Upper lobe of right lung (tissue), 1 donor: ENCODE measurements around the gene ACOT6. TPM values are rescaled to one million over a fixed set of nuclear protein-coding genes. Genes with fewer than 3 reads are reported as not detected.
A peak's percentile ranks its signal among the peaks of the same experiment; 100 is the strongest.

Source experiments
- ATAC-seq: fragments of 200-7000 bp; cut with Tn5 transposase; one replicate; pipeline ENCODE4 v1.9.1; 2020; ENCODE audit warnings: mild to moderate bottlenecking, moderate library complexity
- DNase-seq: peaks from one replicate; pipeline ENCODE4 v3.0.0-alpha.2; 2020
- H3K27ac ChIP-seq: fragments of 200-600 bp; one replicate; pipeline ENCODE4 v1.8.0; 2022
- H3K27me3 ChIP-seq: fragments of 200-600 bp; one replicate; pipeline ENCODE4 v1.8.0; 2022; ENCODE audit warnings: mild to moderate bottlenecking
- H3K36me3 ChIP-seq: fragments of 200-600 bp; one replicate; pipeline ENCODE4 v1.8.0; 2022
- H3K4me1 ChIP-seq: fragments of 200-600 bp; one replicate; pipeline ENCODE4 v1.8.0; 2022
- H3K4me3 ChIP-seq: fragments of 200-600 bp; one replicate; pipeline ENCODE4 v1.8.0; 2022; ENCODE audit warnings: mild to moderate bottlenecking
- H3K9me3 ChIP-seq: fragments of 200-600 bp; one replicate; pipeline ENCODE4 v1.8.0; 2022
- intact Hi-C: fragments of 100-400 bp; cut with DNase I; formaldehyde crosslinking; loops from one replicate; pipeline ENCODE4 v1.11.0; 2022
- total RNA-seq: library from RNA; stranded (reverse); fragmentation: NEBNext Ultra II Directional; extraction: Animal tissue kit (Norgen Biotek cat#: 25700); gene quantifications from one replicate; pipeline ENCODE4 v1.2.1, GENCODE V29; 2021
- TF ChIP-seq, protein P1 (sequence below): fragments of 200-600 bp; IDR thresholded peaks from one replicate; pipeline ENCODE4 v1.8.0; 2022; ENCODE audit warnings: antibody characterized with exemption
- donor health status: DM: no; HTN: yes; CAD: no; lungs with severe emphysema.

Gene ACOT6
- total RNA-seq, 1 donor from 2014 or later, result not detected

DNA sequence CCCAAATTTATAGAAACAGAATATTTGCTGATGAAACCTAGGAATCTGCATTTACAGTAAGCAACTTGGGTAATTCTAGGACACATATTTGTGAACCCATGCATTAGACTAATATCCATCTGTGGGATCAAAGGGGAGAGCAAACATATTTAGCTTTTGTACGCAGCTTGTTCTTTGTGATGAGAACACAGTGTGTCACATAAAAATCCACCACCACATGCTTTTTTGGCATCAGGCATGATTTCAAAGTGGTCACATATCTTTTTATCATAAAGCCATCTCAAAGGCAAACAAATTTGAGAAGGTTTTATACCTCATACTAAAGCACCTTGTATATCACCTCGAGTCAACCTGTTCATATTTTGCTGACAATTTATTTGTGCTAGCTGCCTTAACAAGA, 48.2 kb downstream of the ACOT6 start:
- no peaks in the 10 kb centered on the region for H3K4me1 ChIP-seq
- no peak overlapping the region for H3K27ac ChIP-seq
- no peak overlapping the region for H3K4me3 ChIP-seq
- no peak for ATAC-seq
- H3K27me3 ChIP-seq, result no peaks in the 10 kb centered on the region
- TF ChIP-seq, protein P1, sequence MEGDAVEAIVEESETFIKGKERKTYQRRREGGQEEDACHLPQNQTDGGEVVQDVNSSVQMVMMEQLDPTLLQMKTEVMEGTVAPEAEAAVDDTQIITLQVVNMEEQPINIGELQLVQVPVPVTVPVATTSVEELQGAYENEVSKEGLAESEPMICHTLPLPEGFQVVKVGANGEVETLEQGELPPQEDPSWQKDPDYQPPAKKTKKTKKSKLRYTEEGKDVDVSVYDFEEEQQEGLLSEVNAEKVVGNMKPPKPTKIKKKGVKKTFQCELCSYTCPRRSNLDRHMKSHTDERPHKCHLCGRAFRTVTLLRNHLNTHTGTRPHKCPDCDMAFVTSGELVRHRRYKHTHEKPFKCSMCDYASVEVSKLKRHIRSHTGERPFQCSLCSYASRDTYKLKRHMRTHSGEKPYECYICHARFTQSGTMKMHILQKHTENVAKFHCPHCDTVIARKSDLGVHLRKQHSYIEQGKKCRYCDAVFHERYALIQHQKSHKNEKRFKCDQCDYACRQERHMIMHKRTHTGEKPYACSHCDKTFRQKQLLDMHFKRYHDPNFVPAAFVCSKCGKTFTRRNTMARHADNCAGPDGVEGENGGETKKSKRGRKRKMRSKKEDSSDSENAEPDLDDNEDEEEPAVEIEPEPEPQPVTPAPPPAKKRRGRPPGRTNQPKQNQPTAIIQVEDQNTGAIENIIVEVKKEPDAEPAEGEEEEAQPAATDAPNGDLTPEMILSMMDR, result no peak
- peaks cover 4% of the 10 kb centered on the region for H3K36me3 ChIP-seq
- H3K9me3 ChIP-seq, result no peaks in the 10 kb centered on the region
- no peak for DNase-seq
- intact Hi-C loops, result no loop called here

DNA sequence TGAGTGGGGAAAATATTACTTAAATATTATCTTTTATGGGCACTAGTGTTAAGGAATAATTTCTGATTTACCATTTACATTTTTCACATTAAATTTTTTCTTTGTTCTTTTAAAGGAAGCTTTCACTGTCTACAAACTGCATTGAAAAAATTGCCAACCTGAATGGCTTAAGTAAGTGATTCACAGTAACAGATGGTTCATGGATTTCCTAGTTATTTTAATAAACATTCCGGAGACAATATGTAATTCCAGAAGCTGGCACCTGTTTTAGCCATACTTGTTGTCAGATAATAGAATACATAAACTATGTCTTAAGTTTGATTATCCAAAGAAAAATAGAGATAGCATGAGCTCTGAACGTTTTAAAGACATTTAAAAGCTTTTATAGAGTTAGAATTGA, 49.6 kb downstream of the ACOT6 start:
- TF ChIP-seq, protein P1, result no peak
- no peak for DNase-seq
- peaks cover 4% of the 10 kb centered on the region for H3K36me3 ChIP-seq

DNA sequence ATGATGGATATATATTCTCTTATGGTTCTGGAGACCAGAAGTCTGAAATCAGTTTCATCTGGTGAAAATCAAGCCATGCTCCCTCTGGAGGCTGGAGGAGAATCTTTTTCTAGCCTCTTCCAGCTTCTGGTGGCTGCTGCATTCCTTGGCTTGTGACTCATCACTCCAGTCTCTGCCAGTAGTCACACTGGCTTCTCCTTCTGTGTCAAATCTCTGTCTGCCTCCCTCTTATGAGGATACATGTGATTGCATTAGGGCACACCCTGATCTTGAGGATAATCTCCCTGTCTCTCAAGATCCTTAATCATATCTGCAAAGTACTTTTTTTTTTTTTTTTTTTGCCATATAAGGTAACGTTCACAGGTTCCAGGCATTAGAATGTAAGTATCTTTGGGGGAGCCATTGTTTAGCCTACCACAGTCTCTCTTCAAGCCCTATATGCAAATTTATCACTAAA, 50.2 kb downstream of the ACOT6 start:
- DNase-seq (no peak), ATAC-seq (peak; percentile 58)
- TF ChIP-seq, protein P1, result no peak
- H3K36me3 ChIP-seq, result peaks cover 4% of the 10 kb centered on the region
- intact Hi-C loops, result no loop called here
- H3K4me1 ChIP-seq, result no peaks in the 10 kb centered on the region
- no peaks in the 10 kb centered on the region for H3K9me3 ChIP-seq
- H3K27ac ChIP-seq, result no peak overlapping the region
- no peaks in the 10 kb centered on the region for H3K27me3 ChIP-seq
- no peak overlapping the region for H3K4me3 ChIP-seq

More for the DNA sequence above, 49.6 kb downstream of the ACOT6 start:
- no peak for ATAC-seq
- no peaks in the 10 kb centered on the region for H3K9me3 ChIP-seq
- H3K4me1 ChIP-seq, result no peaks in the 10 kb centered on the region
- no peak overlapping the region for H3K27ac ChIP-seq
- no peak overlapping the region for H3K4me3 ChIP-seq
- H3K27me3 ChIP-seq, result no peaks in the 10 kb centered on the region
- intact Hi-C loops, result no loop called here

DNA sequence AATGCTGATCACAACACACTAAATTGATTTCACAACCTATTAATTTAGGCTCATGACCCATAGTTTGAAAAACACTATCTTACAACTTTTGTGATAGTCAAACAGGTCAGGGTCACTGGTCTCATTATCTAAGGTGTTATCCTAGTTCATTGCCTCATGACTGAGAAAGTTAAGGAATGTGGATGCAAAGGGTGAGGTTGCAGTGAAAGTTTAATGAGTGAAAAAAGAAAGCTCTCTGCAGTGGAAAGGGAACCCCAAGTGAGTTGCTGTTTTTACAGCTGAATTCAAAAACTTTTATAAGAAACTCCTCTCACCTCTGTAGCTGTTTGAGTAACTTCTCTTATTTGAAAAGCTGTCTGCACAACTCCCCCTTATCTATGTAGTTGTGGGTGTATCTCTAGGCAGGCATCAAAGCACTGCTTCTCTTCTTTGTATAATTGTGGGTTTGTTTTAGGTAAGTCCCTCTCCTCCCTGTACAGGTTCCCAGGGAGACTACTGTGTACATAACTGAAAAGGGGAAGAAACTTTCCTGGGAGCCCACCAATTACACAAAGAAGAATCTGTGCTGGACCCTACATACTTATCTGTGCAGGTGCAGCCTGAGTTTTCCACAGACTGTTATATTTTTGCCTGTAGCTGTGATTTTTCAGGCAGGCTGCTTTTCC, 51.4 kb downstream of the ACOT6 start:
- intact Hi-C loops, result no loop called here
- TF ChIP-seq, protein P1, result no peak

DNA sequence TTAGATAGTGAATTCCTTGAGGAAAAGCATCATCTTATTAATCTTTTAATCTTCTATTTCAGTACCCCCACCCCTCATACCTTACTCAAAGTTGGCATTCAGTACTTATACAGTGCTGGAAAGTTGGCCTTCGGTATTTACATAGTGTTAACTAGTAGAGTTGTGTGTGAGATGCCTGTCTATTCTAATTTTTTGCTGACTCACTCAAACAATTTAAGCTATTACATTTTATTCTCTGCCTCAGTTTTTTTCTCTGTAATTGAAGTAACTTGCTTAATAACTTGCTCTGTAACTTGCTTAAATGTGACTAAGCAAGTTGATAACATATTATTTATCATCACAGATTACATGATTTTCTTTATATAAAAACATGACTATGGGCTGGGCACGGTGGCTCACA, 52.8 kb downstream of the ACOT6 start:
- Histone ChIP-seq H3K4me3 (no peak overlapping the region), H3K27ac (no peak overlapping the region), H3K36me3 (no peaks in the 10 kb centered on the region), H3K4me1 (no peaks in the 10 kb centered on the region), H3K9me3 (no peaks in the 10 kb centered on the region), H3K27me3 (no peaks in the 10 kb centered on the region)
- intact Hi-C loops, result no loop called here
- TF ChIP-seq, protein P1, result no peak
- ATAC-seq (no peak), DNase-seq (no peak)

More for the DNA sequence above, 51.4 kb downstream of the ACOT6 start:
- H3K4me3 ChIP-seq, result no peak overlapping the region
- no peaks in the 10 kb centered on the region for H3K9me3 ChIP-seq
- ATAC-seq (no peak), DNase-seq (no peak)
- H3K27ac ChIP-seq, result no peak overlapping the region
- no peaks in the 10 kb centered on the region for H3K4me1 ChIP-seq
- peaks cover 4% of the 10 kb centered on the region for H3K36me3 ChIP-seq
- no peaks in the 10 kb centered on the region for H3K27me3 ChIP-seq
